Measurements from ENCODE around the gene NOG. TPM values are rescaled to one million over a fixed set of nuclear protein-coding genes. Genes with fewer than 3 reads are reported as not detected.

The NOG gene
- total RNA-seq, 3 donors from 2014 or later, result 0.37 to 0.89 (median 0.43) TPM

GRCh38 chr17:56603486-56604238, 10.2 kb downstream of the NOG start:
- Mint-ChIP-seq H3K4me1 (ENCODE audit: low read depth) (peaks cover 63% of the 10 kb centered on the region), H3K36me3 (ENCODE audit: insufficient read depth) (no peaks in the 10 kb centered on the region), H3K4me3 (no peak overlapping the region), H3K9me3 (no peaks in the 10 kb centered on the region), H3K27me3 (ENCODE audit: low read depth) (peaks cover 13% of the 10 kb centered on the region)
- ATAC-seq, result no peak
- DNase-seq, result no peak

- peaks cover 5% of the 10 kb centered on the region for H3K27me3 Mint-ChIP-seq (ENCODE audit: low read depth)
- no peak for DNase-seq
These were observed 11.3 kb downstream of the NOG start for GRCh38 chr17:56604691-56605290.

GRCh38 chr17:56608944-56609343, 15.4 kb downstream of the NOG start:
- H3K9me3 Mint-ChIP-seq, result no peaks in the 10 kb centered on the region
- H3K4me1 Mint-ChIP-seq (ENCODE audit: low read depth), result peaks cover 15% of the 10 kb centered on the region
- DNase-seq, result no peak
- H3K4me3 Mint-ChIP-seq, result no peak overlapping the region
- H3K36me3 Mint-ChIP-seq (ENCODE audit: insufficient read depth), result no peaks in the 10 kb centered on the region
- H3K27me3 Mint-ChIP-seq (ENCODE audit: low read depth), result no peaks in the 10 kb centered on the region
- ATAC-seq, result no peak

More at GRCh38 chr17:56604691-56605290, 11.3 kb downstream of the NOG start:
- Mint-ChIP-seq H3K9me3 (no peaks in the 10 kb centered on the region), H3K4me3 (no peak overlapping the region), H3K36me3 (ENCODE audit: insufficient read depth) (no peaks in the 10 kb centered on the region), H3K4me1 (ENCODE audit: low read depth) (peaks cover 54% of the 10 kb centered on the region)
- ATAC-seq, result no peak

GRCh38 chr17:56610321-56610720, 16.8 kb downstream of the NOG start:
- Mint-ChIP-seq H3K4me1 (ENCODE audit: low read depth) (peaks cover 5% of the 10 kb centered on the region), H3K27me3 (ENCODE audit: low read depth) (no peaks in the 10 kb centered on the region), H3K36me3 (ENCODE audit: insufficient read depth) (no peaks in the 10 kb centered on the region), H3K4me3 (no peak overlapping the region), H3K9me3 (no peaks in the 10 kb centered on the region)
- no peak for ATAC-seq
- DNase-seq, result no peak

- ATAC-seq, result no peak
These were observed 19.6 kb downstream of the NOG start for GRCh38 chr17:56613131-56613530.

GRCh38 chr17:56614522-56614921, 21.0 kb downstream of the NOG start:
- no peak overlapping the region for H3K4me3 Mint-ChIP-seq
- ATAC-seq (no peak), DNase-seq (no peak)
- H3K4me1 Mint-ChIP-seq (ENCODE audit: low read depth), result no peaks in the 10 kb centered on the region
- H3K27me3 Mint-ChIP-seq (ENCODE audit: low read depth), result no peaks in the 10 kb centered on the region
- H3K36me3 Mint-ChIP-seq (ENCODE audit: insufficient read depth), result no peaks in the 10 kb centered on the region
- no peaks in the 10 kb centered on the region for H3K9me3 Mint-ChIP-seq

More at GRCh38 chr17:56613131-56613530, 19.6 kb downstream of the NOG start:
- Mint-ChIP-seq H3K36me3 (ENCODE audit: insufficient read depth) (no peaks in the 10 kb centered on the region), H3K27me3 (ENCODE audit: low read depth) (no peaks in the 10 kb centered on the region), H3K9me3 (no peaks in the 10 kb centered on the region), H3K4me1 (ENCODE audit: low read depth) (no peaks in the 10 kb centered on the region), H3K4me3 (no peak overlapping the region)
- no peak for DNase-seq

GRCh38 chr17:56616239-56616638, 22.7 kb downstream of the NOG start:
- Mint-ChIP-seq H3K27me3 (ENCODE audit: low read depth) (no peaks in the 10 kb centered on the region), H3K36me3 (ENCODE audit: insufficient read depth) (no peaks in the 10 kb centered on the region), H3K4me3 (no peak overlapping the region), H3K9me3 (no peaks in the 10 kb centered on the region), H3K4me1 (ENCODE audit: low read depth) (no peaks in the 10 kb centered on the region)
- DNase-seq (no peak), ATAC-seq (no peak)

- H3K9me3 Mint-ChIP-seq, result no peaks in the 10 kb centered on the region
- H3K36me3 Mint-ChIP-seq (ENCODE audit: insufficient read depth), result no peaks in the 10 kb centered on the region
- ATAC-seq, result no peak
- H3K4me3 Mint-ChIP-seq, result no peak overlapping the region
- no peak for DNase-seq
- peaks cover 5% of the 10 kb centered on the region for H3K27me3 Mint-ChIP-seq (ENCODE audit: low read depth)
- no peaks in the 10 kb centered on the region for H3K4me1 Mint-ChIP-seq (ENCODE audit: low read depth)
These were observed 29.9 kb downstream of the NOG start for GRCh38 chr17:56623383-56623782.

GRCh38 chr17:56624309-56624708, 30.8 kb downstream of the NOG start:
- Mint-ChIP-seq H3K4me3 (no peak overlapping the region), H3K4me1 (ENCODE audit: low read depth) (no peaks in the 10 kb centered on the region), H3K9me3 (no peaks in the 10 kb centered on the region), H3K36me3 (ENCODE audit: insufficient read depth) (no peaks in the 10 kb centered on the region), H3K27me3 (ENCODE audit: low read depth) (peaks cover 6% of the 10 kb centered on the region)
- DNase-seq, result no peak
- ATAC-seq, result no peak

GRCh38 chr17:56624912-56625311, 31.4 kb downstream of the NOG start:
- no peak for ATAC-seq
- no peaks in the 10 kb centered on the region for H3K36me3 Mint-ChIP-seq (ENCODE audit: insufficient read depth)

GRCh38 chr17:56629531-56630075, 36.1 kb downstream of the NOG start:
- H3K36me3 Mint-ChIP-seq (ENCODE audit: insufficient read depth), result no peaks in the 10 kb centered on the region
- peaks cover 3% of the 10 kb centered on the region for H3K4me1 Mint-ChIP-seq (ENCODE audit: low read depth)
- peaks cover 9% of the 10 kb centered on the region for H3K27me3 Mint-ChIP-seq (ENCODE audit: low read depth)
- DNase-seq (no peak), ATAC-seq (no peak)
- H3K4me3 Mint-ChIP-seq, result no peak overlapping the region
- H3K9me3 Mint-ChIP-seq, result no peaks in the 10 kb centered on the region

More at GRCh38 chr17:56624912-56625311, 31.4 kb downstream of the NOG start:
- peaks cover 1% of the 10 kb centered on the region for H3K4me1 Mint-ChIP-seq (ENCODE audit: low read depth)
- no peak for DNase-seq
- no peaks in the 10 kb centered on the region for H3K9me3 Mint-ChIP-seq
- H3K4me3 Mint-ChIP-seq, result no peak overlapping the region
- peaks cover 8% of the 10 kb centered on the region for H3K27me3 Mint-ChIP-seq (ENCODE audit: low read depth)

GRCh38 chr17:56630202-56630601, 36.7 kb downstream of the NOG start:
- ATAC-seq (no peak), DNase-seq (no peak)
- no peaks in the 10 kb centered on the region for H3K9me3 Mint-ChIP-seq
- H3K4me1 Mint-ChIP-seq (ENCODE audit: low read depth), result peaks cover 3% of the 10 kb centered on the region
- peaks cover 9% of the 10 kb centered on the region for H3K27me3 Mint-ChIP-seq (ENCODE audit: low read depth)
- H3K4me3 Mint-ChIP-seq, result no peak overlapping the region
- no peaks in the 10 kb centered on the region for H3K36me3 Mint-ChIP-seq (ENCODE audit: insufficient read depth)

- Mint-ChIP-seq H3K27me3 (ENCODE audit: low read depth) (peaks cover 6% of the 10 kb centered on the region), H3K4me3 (no peak overlapping the region), H3K4me1 (ENCODE audit: low read depth) (peaks cover 3% of the 10 kb centered on the region), H3K9me3 (no peaks in the 10 kb centered on the region), H3K36me3 (ENCODE audit: insufficient read depth) (no peaks in the 10 kb centered on the region)
- ATAC-seq (no peak), DNase-seq (no peak)
These were observed 40.2 kb downstream of the NOG start for GRCh38 chr17:56633681-56634080.

- DNase-seq (no peak), ATAC-seq (peak in 1 of 2 donors; percentile 51)
- Mint-ChIP-seq H3K4me3 (no peak overlapping the region), H3K36me3 (ENCODE audit: insufficient read depth) (no peaks in the 10 kb centered on the region), H3K27me3 (ENCODE audit: low read depth) (no peaks in the 10 kb centered on the region), H3K9me3 (no peaks in the 10 kb centered on the region), H3K4me1 (ENCODE audit: low read depth) (no peaks in the 10 kb centered on the region)
These were observed 42.1 kb downstream of the NOG start for GRCh38 chr17:56635641-56636040.

- DNase-seq, result no peak
- no peaks in the 10 kb centered on the region for H3K27me3 Mint-ChIP-seq (ENCODE audit: low read depth)
- ATAC-seq, result no peak
- H3K9me3 Mint-ChIP-seq, result no peaks in the 10 kb centered on the region
- H3K4me1 Mint-ChIP-seq (ENCODE audit: low read depth), result no peaks in the 10 kb centered on the region
- H3K36me3 Mint-ChIP-seq (ENCODE audit: insufficient read depth), result no peaks in the 10 kb centered on the region
- no peak overlapping the region for H3K4me3 Mint-ChIP-seq
These were observed 42.8 kb downstream of the NOG start for GRCh38 chr17:56636265-56636664.
